ENCODE measurements around the gene PCYT2. TPM values are rescaled to one million over a fixed set of nuclear protein-coding genes. Genes with fewer than 3 reads are reported as not detected.

The PCYT2 gene
- total RNA-seq = 138 and 142 TPM in 2 replicates

DNA sequence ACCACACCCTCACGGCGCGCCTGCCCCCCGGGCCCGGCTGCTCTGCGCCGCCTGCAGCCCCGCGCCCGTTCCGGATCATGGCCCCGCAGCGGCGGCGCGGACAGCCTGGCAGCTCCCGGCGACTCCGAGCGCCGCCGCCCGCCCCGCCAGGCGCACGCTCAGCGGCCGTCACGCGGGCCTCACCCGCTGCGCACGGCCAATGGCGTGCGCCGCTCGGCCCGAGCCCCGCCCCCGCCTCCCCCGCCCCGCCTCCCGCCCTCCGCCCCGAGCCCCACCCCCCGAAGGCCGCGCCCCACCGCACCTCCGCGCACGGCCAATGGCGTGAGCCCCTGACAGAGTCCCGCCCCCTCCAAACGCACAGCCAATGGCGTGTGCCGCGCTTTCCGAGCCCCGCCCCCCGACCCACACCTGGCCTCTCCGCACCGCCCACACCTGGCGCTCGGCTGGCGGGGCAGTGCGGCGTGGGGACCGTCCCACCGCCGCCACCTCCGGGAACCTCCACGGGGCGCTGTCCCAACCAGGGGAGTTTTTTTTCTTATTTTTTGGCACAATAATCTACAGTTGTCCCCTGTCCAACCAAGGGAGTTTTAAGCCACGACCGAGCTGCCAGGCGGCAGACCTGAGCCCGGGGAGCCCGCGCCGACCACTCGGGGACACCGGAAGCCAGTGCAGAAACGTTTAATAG lies at the start of gene PCYT2:
Gene PCYT2 (minus strand): TSS at position 123 of the 685 bp plus-strand sequence. CDS start 44 bp downstream, at position 79.

GRCh38 chr17:81947189-81947588 lies 36.0 kb upstream of the PCYT2 start, which contains the start of gene MYADML2:
TSS of gene MYADML2 (minus strand) at chr17:81947233. CDS start at chr17:81941741, 5,492 bp downstream.

GRCh38 chr17:81927653-81928543 lies 16.7 kb upstream of the PCYT2 start, which contains the start of gene MAFG:
TSS of gene MAFG (minus strand) at chr17:81927735. CDS start at chr17:81923185, 4,550 bp downstream.

DNA sequence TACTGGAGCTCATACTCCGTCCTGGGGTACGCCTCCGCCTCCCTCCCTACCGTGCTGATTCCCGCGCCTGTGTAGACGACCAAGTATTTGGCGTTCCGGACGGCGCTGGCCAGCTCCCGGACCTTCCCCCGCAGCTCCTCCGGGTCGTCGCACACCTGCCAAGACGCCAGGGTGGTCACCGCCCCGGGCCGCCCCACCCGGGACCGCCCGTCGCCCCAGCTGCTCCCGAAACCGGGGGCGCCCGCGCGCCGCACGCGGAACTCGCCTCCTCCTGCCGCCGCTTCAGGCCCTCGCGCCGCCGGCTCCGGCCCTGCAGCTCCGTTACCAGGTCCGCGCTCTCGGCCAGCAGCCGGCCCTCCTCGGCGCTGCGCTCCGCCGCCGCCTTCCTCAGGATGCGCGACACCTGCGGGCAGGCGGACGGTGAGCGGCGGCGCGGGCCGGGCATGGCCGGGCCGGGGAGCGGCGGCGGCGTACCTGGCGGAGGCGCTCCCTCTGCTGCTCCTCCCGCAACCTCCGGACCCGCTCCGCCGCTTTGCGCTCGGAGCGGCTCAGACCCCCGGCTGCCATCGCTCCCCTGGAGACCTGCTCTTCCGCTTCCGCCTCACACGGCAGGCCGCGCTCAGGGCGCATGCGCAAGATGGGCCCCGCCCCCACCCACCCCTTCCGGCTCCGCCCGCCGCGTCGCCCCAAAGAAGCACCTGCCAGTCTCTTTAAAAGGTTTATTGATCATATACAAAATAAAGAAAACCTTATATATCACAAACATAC lies 6.5 kb upstream of the PCYT2 start, which contains the start of gene SIRT7:
Gene SIRT7 (minus strand): TSS at position 612 of the 768 bp plus-strand sequence. CDS start 45 bp downstream, at position 567.

DNA sequence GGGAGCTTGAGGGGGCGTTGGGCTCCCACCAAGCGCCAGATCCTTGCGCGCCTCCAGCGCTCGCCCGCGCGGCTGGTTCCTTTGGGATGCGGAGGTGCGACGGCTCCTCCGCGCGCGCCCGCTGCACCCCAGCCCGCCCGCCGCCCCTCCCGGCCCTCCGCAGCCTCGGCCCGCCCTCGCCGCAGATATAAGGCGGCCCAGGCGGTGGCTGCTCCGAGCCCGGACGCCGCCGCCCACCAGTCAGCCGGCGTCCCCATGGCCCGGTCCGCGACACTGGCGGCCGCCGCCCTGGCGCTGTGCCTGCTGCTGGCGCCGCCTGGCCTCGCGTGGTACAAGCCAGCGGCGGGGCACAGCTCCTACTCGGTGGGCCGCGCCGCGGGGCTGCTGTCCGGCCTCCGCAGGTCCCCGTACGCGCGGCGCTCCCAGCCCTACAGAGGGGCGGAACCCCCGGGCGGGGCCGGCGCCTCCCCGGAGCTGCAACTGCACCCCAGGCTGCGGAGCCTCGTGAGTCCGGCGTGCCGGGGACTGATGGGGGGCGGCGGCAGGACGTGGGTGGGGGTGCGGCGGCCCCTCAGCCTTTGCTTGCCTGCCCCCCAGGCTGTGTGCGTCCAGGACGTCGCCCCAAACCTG lies 9.1 kb downstream of the PCYT2 start, which contains the start of gene NPB:
Gene NPB (plus strand): TSS at position 216 of the 630 bp plus-strand sequence. CDS start 40 bp downstream, at position 256.

GRCh38 chr17:81870981-81871386 lies 40.2 kb downstream of the PCYT2 start, which contains the start of gene ARHGDIA:
TSS of gene ARHGDIA (minus strand) at chr17:81871337. CDS start at chr17:81869930, 1,407 bp downstream.

DNA sequence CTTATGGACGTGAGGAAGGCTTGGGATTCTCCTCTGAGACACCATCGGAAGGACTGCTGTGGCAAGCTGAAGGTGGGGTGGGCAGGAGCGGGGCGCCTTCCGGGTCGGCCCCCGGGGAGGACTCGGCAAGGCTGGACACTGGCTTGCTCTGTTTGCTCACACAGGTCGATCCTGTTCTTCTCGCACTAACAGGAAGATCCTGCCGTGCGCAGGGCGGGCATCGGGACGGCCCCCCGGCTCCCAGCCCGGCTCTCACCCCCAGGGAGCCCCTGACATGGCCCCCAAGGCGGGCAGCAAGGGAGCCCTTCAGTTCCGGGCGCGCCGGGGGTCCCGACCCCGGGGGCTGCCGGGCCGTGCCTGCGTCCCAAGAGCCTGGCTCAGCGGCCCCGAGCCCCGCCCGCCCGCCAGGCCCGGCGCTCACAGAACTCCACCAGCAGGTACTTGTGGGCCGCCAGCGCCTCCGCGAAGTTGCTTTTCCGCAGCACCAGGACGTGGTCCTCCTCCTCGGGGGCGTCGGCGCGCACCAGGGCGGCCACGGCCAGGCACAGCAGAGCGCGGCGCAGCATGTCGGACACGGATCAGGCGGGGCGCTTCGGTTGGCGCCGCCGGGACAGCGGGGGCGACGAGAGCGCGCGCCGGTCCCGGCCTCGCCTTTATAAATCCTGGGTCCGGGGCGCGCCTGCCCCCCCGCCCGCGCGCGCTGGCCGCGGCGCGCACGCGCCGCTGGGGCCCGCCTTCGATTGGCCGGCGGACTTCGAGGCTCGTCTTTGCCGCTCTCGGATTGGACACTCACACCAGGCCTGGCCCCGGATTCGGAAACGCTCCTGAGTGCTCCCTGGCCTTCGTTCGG lies 51.1 kb downstream of the PCYT2 start, which contains the start of gene P4HB:
Gene P4HB (minus strand): TSS at position 630 of the 850 bp plus-strand sequence. CDS start 64 bp downstream, at position 566.

Other genes with a start within 250 kb of the PCYT2 start
- 47.1 and 52.9 TPM in 2 replicates for gene OXLD1, start 244.8 kb downstream of the PCYT2 start, total RNA-seq
- 12.9 and 14.9 TPM in 2 replicates for gene CCDC137, start 244.7 kb downstream of the PCYT2 start, total RNA-seq
- 47.9 and 48.9 TPM in 2 replicates for gene ARL16, start 227.6 kb downstream of the PCYT2 start, total RNA-seq
- 101 and 102 TPM in 2 replicates for gene HGS, start 227.4 kb downstream of the PCYT2 start, total RNA-seq
- 123 and 155 TPM in 2 replicates for gene MRPL12, start 208.0 kb downstream of the PCYT2 start, total RNA-seq
- 32.7 and 38.0 TPM in 2 replicates for gene SLC25A10, start 199.1 kb downstream of the PCYT2 start, total RNA-seq
- not detected in 2 replicates for gene GCGR, start 107.2 kb downstream of the PCYT2 start, total RNA-seq
- gene MCRIP1, start 78.1 kb downstream of the PCYT2 start, total RNA-seq = 131 and 139 TPM in 2 replicates
- gene PPP1R27, start 76.3 kb downstream of the PCYT2 start, total RNA-seq = not detected in 2 replicates
- 1,092 and 1,218 TPM in 2 replicates for gene P4HB, start 50.9 kb downstream of the PCYT2 start, total RNA-seq
- gene ARHGDIA, start 40.1 kb downstream of the PCYT2 start, total RNA-seq = 498 and 540 TPM in 2 replicates
- gene ALYREF, start 19.8 kb downstream of the PCYT2 start, total RNA-seq = 243 and 244 TPM in 2 replicates
- 306 and 308 TPM in 2 replicates for gene ANAPC11, start 19.7 kb downstream of the PCYT2 start, total RNA-seq
- 1.3 TPM in 2 replicates for gene NPB, start 9.2 kb downstream of the PCYT2 start, total RNA-seq
- gene SIRT7, start 6.8 kb upstream of the PCYT2 start, total RNA-seq = 14.0 and 15.0 TPM in 2 replicates
- gene MAFG, start 16.3 kb upstream of the PCYT2 start, total RNA-seq = 6.5 and 6.6 TPM in 2 replicates
- gene PYCR1, start 25.9 kb upstream of the PCYT2 start, total RNA-seq = 151 and 163 TPM in 2 replicates
- not detected in 2 replicates for gene MYADML2, start 35.8 kb upstream of the PCYT2 start, total RNA-seq
- gene NOTUM, start 49.8 kb upstream of the PCYT2 start, total RNA-seq = not detected in 2 replicates
- gene ASPSCR1, start 66.2 kb upstream of the PCYT2 start, total RNA-seq = 17.7 and 21.0 TPM in 2 replicates
- gene CENPX, start 111.5 kb upstream of the PCYT2 start, total RNA-seq = 135 and 149 TPM in 2 replicates
- 21.6 and 26.6 TPM in 2 replicates for gene LRRC45, start 111.9 kb upstream of the PCYT2 start, total RNA-seq
- 65.2 and 69.6 TPM in 2 replicates for gene RAC3, start 120.3 kb upstream of the PCYT2 start, total RNA-seq
- 155 and 162 TPM in 2 replicates for gene DCXR, start 126.3 kb upstream of the PCYT2 start, total RNA-seq
- gene RFNG, start 140.4 kb upstream of the PCYT2 start, total RNA-seq = 42.0 and 45.8 TPM in 2 replicates
- gene GPS1, start 140.5 kb upstream of the PCYT2 start, total RNA-seq = 174 and 180 TPM in 2 replicates
- 58.7 and 59.5 TPM in 2 replicates for gene DUS1L, start 154.4 kb upstream of the PCYT2 start, total RNA-seq
- 625 and 631 TPM in 2 replicates for gene FASN, start 186.8 kb upstream of the PCYT2 start, total RNA-seq

Measured in bronchus fibroblast of lung (primary cell).